HG03095 (cell line): Measurements from ENCODE around the gene VPS35L.

Source experiments
- ATAC-seq: cut with Tn5 transposase; IDR thresholded peaks from one replicate; pipeline ENCODE4 v1.9.1; 2021; ENCODE audit warnings: moderate library complexity; ENCODE audit not compliant: unreplicated experiment

Gene VPS35L

GRCh38 chr16:19737306-19738038 lies 182.0 kb downstream of the VPS35L start:
- ATAC-seq, result no peak

GRCh38 chr16:19741354-19741753 lies 185.9 kb downstream of the VPS35L start:
- ATAC-seq, result no peak

- ATAC-seq, result no peak
Measured at GRCh38 chr16:19743816-19744159, 188.3 kb downstream of the VPS35L start.

GRCh38 chr16:19744670-19745069 lies 189.2 kb downstream of the VPS35L start:
- ATAC-seq, result no peak

GRCh38 chr16:19745286-19746010 lies 189.9 kb downstream of the VPS35L start:
- ATAC-seq, result no peak

- ATAC-seq, result no peak
Measured at GRCh38 chr16:19746561-19746960, 191.1 kb downstream of the VPS35L start.

GRCh38 chr16:19748389-19749168 lies 193.1 kb downstream of the VPS35L start:
- no peak for ATAC-seq

GRCh38 chr16:19749571-19750080 lies 194.1 kb downstream of the VPS35L start:
- no peak for ATAC-seq
